ENCODE results near the gene FBXL7.

The FBXL7 gene

DNA sequence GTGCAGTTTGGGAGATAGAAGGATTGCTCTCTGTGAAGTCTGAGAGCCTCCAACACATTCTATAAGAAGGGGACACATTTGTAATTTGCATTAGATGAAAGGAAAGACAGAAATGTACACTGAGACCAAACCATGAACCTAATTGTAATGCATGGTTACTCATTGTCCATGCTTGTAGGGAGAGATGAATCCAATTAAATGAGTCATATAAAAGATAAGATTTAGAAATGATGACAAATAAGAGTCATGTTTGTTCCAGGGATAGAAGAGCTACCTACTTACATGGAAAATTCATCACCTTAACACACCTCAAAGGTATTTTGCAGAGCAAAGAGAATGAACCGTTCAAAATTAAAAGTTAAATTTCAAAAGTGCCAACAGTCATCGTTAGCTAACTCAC, 85.1 kb downstream of the FBXL7 start:
- FAIRE-seq: no peak

DNA sequence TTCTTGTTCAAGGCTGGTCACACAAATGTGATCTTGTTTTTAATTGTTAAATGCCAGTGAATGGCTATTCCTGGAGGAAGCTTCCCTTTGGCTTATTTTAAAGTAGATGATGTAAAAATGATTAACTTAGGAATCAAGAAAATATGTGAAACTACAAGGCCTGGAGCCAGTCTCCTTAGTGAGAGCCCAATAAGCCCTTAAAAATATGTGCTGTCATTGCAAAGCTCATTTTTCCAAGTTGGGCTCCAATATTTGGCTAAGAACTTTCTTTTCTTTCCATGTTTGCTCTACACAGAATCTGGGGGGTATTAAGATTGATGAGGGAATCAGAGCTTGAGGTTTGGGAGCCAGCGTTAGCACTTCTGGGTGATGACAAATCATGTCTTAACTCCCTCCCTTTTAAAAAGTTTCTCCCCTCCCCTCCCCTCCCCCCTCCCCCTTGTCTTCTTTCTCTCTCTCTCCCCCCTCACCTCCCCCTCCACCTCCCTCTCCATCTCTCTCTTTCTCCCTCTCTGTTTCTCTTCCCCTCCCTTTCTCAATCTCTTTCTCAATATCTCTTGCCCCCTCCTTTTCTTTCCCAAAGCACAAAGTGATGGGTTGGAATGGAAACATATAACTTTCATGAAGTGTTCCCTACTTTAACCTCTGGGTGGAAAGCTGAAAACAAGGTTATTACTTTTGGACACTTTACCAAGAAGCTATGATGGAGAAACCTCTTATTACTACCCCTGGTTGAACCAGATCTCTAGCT, 86.0 kb downstream of the FBXL7 start:
- FAIRE-seq: no peak

DNA sequence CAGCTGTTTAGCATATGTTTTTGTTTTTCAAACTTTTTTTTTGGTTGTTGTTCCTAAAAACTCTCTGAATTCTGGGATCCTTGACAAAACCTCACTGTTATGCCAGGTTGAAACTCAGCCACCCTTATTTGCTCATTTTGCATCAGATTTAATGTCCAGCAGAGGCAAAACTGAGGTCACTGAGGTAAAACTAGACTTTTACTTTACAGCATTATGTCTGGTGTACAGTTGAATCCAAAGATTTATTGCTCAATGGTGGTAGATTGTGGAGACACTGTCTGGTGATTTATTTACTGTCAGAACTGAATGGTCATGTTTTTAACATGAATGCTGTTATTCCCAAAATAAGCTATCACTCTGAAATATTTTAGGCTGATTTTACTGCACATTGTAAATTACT, 87.9 kb downstream of the FBXL7 start:
- FAIRE-seq: no peak

DNA sequence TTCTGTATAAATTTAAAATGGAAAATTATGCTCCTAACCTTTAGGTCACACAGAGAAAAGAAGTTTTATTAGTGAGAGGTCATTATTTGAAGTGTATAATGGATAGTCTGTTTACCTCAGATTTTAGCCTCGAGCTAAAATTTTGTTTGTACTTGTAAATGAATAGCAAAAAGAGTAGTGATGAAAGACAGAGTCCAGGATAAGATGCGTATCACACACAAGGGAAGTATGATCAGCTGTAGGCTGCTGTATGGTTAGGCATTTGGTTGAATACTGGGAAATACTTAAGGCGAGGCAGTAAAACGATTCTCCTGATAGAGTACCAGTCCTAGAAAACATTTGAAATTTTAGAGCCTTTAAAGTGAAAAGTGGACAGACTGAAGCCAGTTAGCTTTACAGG, 92.7 kb downstream of the FBXL7 start:
- FAIRE-seq: peak; percentile 41

DNA sequence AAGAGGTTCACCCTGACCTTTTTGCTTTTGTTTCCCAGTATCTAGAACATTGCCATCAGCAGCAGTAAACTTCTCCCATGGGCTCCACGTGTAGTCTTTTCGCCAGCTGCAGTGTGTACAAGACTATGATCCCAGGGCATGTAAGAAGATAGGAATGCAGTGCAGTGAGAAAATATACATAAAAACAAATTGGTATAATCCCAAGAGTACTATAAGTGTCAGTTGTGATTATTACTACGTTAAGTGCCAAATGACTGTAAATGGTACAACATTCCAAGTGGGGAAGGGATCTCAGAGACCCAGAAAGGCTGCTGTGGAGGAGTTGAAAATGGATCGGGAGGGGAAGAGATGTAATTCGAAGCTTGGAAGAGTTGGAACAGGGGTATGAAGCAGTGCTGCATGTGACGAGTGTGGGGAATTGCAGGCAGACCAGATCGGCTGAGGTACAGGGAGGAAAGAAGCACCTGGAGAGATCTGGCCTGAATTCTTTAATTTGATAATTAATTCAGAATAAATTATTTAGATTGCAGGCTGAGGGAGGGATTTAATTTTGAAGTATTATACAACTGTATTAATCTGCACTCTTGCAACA, 95.1 kb downstream of the FBXL7 start:
- FAIRE-seq: no peak

DNA sequence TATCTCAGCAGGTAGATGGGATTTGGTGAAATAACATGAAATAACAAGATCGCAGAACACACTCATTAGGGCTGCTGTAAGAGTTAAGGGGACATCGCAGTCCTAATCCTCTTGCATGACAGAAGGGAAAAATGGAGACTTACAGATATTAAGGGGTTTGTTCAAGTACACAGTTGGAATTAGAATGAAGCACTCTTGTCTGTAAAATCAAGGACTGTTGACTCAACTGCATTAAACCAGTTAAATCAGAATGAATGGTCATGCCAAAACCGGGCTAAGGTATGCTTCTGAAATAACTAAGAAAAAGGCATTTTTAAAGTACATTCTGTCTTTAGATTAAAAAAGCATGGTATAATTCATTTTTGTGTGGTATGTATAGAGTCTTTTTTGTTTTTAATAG, 95.9 kb downstream of the FBXL7 start:
- FAIRE-seq: no peak

DNA sequence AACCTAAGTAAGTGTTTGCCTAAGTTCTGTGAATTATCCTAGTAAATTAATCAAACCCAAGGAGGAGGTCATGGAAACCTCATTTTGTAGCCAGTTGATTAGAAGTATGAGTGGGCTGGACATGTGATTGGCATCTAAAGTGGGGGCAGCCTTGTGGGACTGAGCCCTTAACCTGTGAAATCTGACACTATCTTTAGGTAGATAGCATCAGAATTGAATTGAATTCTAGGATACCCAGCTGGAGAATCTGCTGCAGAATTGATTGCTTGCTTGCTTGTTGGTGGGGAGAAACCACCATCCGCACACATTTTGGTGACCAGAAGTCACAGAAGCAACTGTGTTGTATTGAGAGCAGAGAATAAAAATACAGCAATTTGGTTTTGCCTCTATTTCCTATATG, 97.0 kb downstream of the FBXL7 start:
- no peak for FAIRE-seq

DNA sequence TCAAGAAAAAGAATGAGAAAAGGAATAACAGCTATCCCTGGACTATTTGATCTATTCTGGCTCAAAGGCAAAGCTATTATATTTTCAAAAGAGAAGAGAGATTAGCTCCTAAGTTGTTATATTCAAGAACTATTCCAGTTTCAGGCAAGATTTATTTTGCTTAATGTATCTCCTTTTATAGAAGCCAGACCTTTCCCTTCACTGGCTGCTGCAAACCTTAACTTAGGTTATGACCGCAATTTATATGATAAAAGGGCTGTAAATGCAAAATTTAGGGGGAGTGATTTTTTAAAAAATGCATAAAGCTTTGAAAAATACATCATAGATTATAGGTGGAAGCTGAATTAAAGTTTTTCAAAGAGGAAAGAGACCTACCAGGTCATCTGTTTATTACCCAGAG, 97.8 kb downstream of the FBXL7 start:
- FAIRE-seq: no peak

DNA sequence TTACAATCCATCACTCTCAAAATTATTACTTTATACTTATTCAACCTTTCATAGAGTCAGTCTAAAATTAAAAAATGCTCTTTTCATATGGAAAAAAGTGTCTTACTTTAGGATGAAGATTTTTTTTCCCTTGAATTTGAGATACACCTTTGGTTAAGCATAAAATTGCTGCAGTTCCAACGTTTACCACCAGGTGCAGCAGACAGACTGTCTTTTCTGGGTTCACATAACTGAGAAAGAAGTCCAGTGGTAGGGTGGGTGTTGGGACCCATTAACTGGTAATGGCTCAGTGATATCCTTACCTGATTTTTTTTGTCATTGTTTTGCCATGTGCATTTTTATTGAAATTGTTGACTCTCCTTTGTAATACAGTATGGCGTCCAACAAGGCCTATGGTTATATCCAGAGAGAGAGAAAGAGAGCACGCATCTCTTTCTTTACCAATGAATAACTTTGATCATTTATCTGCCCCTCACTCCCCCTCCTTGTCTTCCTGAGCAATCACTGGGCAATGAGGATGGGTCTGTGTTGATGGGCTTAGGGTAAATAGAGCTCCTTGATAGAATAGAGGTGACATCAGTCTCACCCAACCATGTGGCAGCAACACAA, 98.4 kb downstream of the FBXL7 start:
- FAIRE-seq: no peak

DNA sequence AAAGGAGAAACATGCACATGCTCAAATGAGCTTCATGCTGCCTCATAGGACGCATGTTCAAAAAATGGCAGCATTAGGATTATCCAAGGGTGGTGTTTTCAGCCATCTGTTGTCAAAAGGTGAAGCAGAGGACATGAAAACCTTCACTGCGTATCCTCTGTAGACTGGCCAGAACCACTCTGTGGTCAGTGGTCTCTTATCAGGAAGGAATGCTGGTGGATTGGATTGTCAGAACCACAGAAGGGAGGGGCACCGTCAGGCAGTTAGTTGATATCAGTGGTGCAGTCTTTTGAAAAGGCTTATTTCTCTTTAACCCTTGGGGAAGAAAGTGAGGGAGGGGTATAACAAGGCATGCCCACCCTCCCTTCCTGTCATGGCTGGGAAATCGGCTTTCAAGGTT, 100.1 kb downstream of the FBXL7 start:
- FAIRE-seq: no peak

DNA sequence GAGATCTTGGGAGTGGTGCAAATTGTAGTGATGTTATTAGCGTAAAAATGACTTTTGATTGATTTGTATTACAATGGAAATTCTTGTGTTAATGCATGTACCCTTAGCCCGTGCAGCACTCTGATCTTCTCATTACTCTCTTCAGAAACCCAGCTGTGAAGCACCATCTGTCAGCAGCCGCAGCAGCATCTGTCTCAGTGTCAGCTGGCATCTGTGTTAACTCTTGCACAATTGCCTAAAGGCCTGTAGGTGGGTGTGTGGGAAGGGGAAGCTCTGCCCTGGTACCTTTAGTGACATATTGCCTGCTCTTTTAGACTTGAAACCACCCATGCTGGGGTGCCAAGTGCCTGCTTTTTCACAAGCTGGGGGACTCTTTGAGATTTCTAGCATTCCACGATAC, 101.3 kb downstream of the FBXL7 start:
- no peak for FAIRE-seq

DNA sequence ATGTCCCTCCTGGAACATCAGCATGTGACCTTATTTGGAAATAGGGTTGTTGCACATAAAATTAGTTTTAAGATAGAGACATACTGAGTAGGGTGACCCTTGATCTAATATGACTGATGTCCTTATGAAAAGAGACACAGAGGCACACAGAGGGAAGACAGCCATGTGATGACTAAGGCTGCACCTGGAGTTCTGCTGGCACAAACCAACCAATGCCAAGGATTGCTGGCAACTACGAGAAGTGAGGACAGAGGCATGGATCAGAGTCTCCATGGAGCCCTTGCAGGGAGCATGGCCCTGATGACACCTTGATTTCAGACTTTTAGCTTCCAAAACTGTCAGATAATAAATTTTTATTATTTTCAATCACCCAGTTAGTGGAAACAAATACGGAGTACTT, 101.9 kb downstream of the FBXL7 start:
- no peak for FAIRE-seq

DNA sequence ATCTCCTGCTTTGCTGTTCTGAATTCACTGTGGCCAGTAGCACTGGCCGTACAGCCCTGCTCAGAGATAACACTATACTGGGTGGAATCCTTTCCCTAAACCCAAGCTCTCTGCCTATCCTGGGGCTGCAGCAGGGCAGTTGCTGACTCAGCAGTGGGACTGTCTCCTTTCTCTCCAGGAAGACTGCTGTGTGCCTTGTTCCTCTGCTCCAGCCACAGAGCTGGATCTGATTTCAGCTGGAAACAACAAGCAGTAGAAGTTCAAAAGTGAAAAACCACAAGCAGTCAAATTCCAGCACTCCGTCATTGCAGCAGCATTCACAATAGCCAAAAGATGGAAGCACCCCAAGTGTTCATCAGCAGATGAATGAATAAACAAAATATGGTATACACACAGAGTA, 105.0 kb downstream of the FBXL7 start:
- no peak for FAIRE-seq

DNA sequence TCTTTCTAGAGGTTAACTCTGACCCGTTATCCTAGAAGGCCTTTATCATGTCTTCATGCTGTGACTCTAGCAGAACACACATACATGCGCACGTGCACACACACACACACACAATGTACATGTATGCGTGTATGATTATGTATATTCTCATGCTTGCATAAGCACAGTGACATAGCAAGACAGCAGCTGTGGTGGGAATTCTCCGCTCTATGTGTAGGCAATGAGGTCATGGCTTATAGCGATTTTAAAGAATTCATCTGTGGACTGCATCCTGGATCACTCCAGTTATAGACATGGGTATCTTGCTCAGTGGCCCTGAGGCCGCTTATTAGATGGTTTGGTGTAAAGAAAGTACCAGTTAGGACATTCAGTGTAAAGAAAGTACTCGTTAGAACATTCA, 106.2 kb downstream of the FBXL7 start:
- FAIRE-seq: no peak

DNA sequence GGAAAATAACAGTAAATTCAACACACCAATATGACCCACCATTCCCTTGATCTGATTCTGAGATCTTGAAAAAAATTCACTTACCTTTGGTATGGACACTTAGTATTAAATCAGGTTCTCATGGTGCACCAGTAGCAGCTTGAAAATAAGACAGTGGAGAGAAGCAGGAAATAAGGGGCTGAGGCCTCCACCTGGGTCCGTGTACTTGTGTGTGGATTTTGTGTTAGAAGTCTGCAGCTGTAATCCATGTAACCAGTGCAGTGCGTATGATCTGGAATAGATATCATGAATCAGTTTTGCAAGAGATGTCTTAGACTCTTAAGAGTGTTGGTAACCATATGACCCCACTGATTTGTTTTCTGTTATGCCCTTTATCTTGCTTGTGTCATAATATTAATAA, 107.1 kb downstream of the FBXL7 start:
- FAIRE-seq: no peak

DNA sequence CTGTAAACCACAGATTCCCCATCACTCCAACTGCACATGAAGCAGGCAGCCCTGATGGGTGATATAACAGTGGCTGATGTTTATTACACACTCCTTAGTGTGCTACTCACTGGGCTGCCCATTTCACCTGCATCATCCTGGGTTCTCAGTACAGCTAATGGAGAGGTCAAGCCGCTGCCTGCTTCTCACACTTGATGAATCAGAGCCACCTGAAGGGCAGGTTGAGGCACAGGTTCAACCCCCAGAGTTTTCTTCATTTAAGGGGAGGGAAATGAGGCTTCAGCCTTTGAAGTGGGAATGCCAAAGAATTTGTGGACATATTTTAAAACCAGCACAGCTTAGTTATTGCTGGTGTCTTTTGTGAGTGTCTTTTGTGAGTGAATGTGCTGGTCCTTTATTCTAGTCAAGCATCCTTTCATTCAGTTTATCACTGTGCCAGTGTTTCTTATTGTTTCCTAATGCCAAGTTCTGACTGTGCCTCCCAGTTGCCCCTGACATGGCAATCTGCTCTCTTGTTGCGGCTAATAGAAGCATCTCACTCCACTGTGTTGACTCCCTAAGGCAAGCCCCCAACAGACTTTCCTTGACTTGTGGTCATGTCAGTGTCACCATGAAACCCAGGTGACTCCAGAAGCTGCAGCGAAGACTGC, 109.2 kb downstream of the FBXL7 start:
- no peak for FAIRE-seq

DNA sequence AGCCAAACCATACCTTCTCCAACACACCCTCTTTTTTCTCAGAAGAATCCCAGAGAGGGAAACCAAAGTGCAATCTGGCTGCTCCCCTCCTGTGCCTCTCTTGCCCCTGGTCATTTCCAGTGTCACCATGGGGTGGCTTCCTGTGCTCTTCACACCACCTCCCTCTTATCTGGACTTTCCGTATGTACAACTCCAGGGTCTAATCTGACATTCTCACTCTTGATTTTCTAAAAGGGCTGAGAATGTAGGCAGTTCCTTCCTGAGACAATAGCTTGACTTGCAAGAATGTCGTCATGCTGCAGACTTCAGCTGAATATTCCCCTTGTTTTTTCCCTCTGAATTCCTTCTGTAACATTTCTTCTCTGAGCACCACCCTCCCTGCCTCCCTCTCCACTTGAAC, 110.2 kb downstream of the FBXL7 start:
- FAIRE-seq: no peak

DNA sequence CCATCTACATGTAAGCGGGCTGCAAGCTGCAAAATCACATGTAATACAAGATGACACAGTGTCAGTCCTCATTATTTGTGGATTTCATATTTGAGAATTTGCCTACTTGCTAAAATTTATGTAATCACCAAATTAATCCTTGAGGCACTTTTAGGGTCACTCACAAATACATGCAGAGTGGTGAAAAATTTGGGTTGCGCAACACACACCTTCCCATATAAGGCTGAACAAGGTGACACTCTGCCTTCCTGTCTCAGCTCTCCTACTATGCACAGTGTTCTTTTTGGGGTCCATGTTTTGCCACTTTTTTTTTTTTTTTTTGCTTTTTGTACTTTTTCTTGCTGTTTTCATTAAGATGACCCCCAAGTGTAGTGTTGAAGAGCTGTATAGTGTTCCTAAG, 111.0 kb downstream of the FBXL7 start:
- no peak for FAIRE-seq

DNA sequence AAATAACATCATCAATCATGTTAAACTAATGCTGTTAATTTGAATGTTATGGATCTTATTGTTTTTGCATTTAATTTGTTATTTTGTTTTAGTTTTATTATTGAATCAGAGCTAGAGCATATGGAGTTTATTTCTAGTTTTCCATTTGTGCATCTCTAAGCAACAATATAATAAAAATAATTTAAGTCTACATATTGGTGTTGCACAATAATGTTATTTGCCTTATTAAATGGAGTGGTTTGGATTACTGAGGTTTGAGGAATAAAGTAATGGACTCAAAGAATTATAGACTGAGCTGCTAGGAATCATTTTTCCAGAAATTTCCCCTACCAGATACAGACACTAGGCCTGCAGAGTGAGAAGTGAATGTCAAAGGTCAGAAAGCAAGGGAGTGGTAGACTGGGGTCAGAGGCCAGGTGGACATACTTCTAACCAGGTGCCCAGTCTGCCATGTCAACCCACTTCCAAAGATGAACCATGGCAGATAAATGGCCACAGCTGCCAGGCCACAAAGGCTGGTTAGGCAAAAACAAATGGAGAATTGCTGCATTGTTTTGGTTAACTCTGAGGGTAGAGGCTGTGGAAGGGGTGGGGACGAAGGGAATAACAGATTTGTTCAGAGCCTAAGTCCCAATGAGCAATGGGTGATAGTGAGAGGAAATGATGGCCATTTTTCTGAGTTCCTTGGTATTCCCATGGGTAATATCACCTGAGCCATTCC, 113.1 kb downstream of the FBXL7 start:
- no peak for FAIRE-seq

DNA sequence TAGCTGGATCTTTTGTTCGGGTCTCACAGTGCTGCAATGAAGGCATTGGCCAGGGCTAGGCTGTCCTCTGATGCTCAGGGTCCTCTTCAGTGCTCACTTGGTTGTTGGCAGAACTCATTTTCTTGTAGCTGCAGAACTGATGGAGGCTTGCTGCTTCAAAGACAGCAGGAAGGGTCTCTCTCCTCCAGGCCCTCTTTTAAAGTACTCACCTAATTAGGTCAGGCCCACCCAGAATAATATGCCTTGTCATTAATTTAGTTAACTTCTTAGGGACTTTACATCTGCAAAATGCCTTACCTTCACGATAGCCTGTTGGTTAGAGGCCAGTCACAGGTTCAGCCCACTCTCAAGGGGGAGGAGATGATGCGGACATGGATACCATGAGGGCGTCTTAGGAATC, 114.7 kb downstream of the FBXL7 start:
- no peak for FAIRE-seq

DNA sequence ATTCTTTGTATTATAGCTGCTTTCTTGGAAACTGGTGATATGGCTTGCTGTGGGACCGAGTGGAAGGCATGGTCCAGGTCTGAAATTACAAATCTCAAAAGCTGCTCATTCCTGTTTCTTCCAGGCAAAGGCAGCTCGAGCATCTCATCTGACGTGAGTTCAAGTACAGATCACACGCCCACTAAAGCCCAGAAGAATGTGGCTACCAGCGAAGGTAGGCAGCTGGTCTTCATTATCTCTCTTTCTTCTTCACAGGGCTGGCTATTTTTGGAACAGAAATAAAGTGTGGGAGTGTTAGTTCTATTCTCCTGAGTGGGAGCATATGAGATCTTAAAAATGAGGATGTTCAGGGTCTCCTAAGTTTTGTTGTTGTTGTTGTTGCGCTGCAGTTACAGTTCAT, 115.9 kb downstream of the FBXL7 start:
- FAIRE-seq: no peak

DNA sequence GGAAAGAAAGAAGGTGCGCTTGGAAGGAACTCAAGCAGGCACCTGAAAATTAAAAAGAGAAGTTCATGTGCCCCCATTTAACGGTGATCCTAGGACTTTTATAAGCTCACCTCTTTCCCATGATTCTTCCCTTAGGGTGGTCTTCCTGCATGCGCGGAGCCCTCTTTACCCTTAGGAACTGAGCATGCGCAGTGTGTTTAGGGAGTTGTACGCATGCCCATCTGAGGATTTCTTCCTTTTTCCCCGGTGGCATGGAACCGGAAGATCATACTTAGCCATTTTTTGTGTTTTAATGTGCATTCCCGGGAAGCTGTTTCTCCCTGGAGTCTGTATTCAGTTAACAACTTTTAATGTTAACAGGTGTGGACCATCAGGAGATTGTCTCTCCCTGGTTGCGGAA, 119.0 kb downstream of the FBXL7 start:
- FAIRE-seq: no peak

DNA sequence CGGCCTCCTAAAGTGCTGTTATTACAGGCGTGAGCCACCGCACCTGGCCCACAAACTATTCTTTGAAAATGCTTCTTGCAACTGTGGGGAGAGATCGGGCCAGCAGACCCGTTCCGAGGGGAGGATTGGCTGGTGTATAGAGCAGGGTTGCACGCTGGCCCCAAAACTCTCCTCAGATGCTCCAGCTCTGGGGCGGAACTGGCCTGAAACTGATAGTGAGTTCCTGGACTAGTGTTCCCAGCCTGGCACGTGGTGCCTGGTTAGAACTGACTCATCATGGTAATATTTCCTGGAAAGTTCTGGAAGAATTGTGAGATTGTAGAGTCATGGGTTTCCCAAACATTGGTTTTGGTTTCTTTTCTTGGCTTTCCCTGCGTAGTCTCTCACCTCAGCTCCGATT, 120.5 kb downstream of the FBXL7 start:
- FAIRE-seq: no peak
